DOHH2 (cell line): ENCODE results near the gene ZNRF3.

ENCODE experiments used
- H3F3A ChIP-seq: fragments of 200-600 bp; sonication (generic), shearing (Covaris generic); 2 replicates; pipeline ENCODE4 v1.6.0; 2016; ENCODE audit warnings: antibody characterized with exemption, mild to moderate bottlenecking; ENCODE audit not compliant: control insufficient read depth, insufficient read depth
- H3K27ac ChIP-seq: fragments of 200-600 bp; sonication (generic); 2 replicates; pipeline ENCODE4 v1.5.1; 2014; ENCODE audit warnings: low read depth, mild to moderate bottlenecking, low read length, moderate library complexity
- H3K27me3 ChIP-seq: fragments of 200-600 bp; sonication (generic); 2 replicates; pipeline ENCODE4 v1.6.1; 2014; ENCODE audit warnings: mild to moderate bottlenecking, low read length, mixed read lengths; ENCODE audit not compliant: control insufficient read depth
- H3K36me3 ChIP-seq: fragments of 200-600 bp; sonication (generic); 2 replicates; pipeline ENCODE4 v1.6.1; 2014; ENCODE audit warnings: mild to moderate bottlenecking, low read length, moderate library complexity, mixed read lengths; ENCODE audit not compliant: control insufficient read depth
- H3K4me1 ChIP-seq: fragments of 200-600 bp; sonication (generic); 2 replicates; pipeline ENCODE4 v1.6.1; 2014; ENCODE audit warnings: mild to moderate bottlenecking, low read length, mixed read lengths; ENCODE audit not compliant: control insufficient read depth
- H3K4me2 ChIP-seq: fragments of 200-600 bp; sonication (generic); 2 replicates; pipeline ENCODE4 v1.6.0; 2014; ENCODE audit warnings: mild to moderate bottlenecking, low read length, moderate library complexity
- H3K4me3 ChIP-seq: fragments of 200-600 bp; sonication (generic); 2 replicates; pipeline ENCODE4 v1.5.1; 2014; ENCODE audit warnings: mild to moderate bottlenecking, low read length, mixed read lengths
- H3K79me2 ChIP-seq: fragments of 200-600 bp; sonication (generic); 2 replicates; pipeline ENCODE4 v1.6.1; 2014; ENCODE audit warnings: mild to moderate bottlenecking, low read length, mixed read lengths; ENCODE audit not compliant: control insufficient read depth
- H3K9me2 ChIP-seq: fragments of 200-600 bp; sonication (generic); replicated peaks from 2 replicates; pipeline ENCODE4 v1.6.1; 2014; ENCODE audit warnings: mild to moderate bottlenecking, low read length, mixed read lengths; ENCODE audit not compliant: control insufficient read depth
- H3K9me3 ChIP-seq: fragments of 200-600 bp; sonication (generic); 2 replicates; pipeline ENCODE4 v1.6.1; 2014; ENCODE audit warnings: antibody characterized with exemption, low read length, mixed read lengths; ENCODE audit not compliant: control insufficient read depth, insufficient read depth
- H4K20me1 ChIP-seq: fragments of 200-600 bp; sonication (generic); 2 replicates; pipeline ENCODE4 v1.6.0; 2014; ENCODE audit warnings: low read depth, mild to moderate bottlenecking, antibody characterized with exemption, low read length, moderate library complexity; ENCODE audit not compliant: control insufficient read depth, insufficient read depth
- EZH2phosphoT487 ChIP-seq: fragments of 200-600 bp; sonication (generic); IDR thresholded peaks from 2 replicates; pipeline ENCODE4 v1.6.1; 2017; ENCODE audit warnings: borderline replicate concordance, mild to moderate bottlenecking, antibody characterized with exemption, low read length, moderate library complexity, mixed read lengths
- TF ChIP-seq, protein P1 (sequence below): fragments of 200-600 bp; sonication (generic); IDR thresholded peaks from one replicate; pipeline ENCODE4 v1.5.1; 2014; ENCODE audit warnings: antibody characterized with exemption, mild to moderate bottlenecking, low read depth, low read length; ENCODE audit not compliant: poor library complexity, severe bottlenecking

Gene ZNRF3

DNA sequence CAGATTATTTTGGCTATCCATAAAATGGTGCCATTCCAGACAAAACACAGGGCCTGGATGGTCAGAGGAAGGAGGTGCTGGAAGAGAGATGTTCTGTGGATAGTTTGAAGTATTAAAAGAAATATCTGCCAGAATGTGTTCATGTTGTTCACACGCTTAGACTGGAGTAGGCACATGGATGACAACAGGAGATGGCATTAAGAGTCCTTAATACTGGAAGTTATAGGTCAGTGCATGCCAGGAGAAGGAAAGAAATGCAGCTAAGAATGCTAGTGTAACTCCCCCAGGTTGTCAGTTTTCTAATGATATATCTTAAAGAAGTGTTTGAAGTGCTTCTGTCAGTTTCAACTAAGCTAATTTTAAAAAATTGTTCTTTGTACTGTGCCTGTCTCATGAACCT is 209.7 kb downstream of the ZNRF3 start:
- no peak overlapping the region for H3K4me3 ChIP-seq
- no peaks in the 10 kb centered on the region for H3K9me3 ChIP-seq
- H3F3A ChIP-seq = no peaks in the 10 kb centered on the region
- H3K36me3 ChIP-seq = no peaks in the 10 kb centered on the region
- no peak overlapping the region for H3K4me2 ChIP-seq
- H3K27me3 ChIP-seq = peaks cover 29% of the 10 kb centered on the region
- no peak for TF ChIP-seq EZH2phosphoT487
- TF ChIP-seq, protein P1, sequence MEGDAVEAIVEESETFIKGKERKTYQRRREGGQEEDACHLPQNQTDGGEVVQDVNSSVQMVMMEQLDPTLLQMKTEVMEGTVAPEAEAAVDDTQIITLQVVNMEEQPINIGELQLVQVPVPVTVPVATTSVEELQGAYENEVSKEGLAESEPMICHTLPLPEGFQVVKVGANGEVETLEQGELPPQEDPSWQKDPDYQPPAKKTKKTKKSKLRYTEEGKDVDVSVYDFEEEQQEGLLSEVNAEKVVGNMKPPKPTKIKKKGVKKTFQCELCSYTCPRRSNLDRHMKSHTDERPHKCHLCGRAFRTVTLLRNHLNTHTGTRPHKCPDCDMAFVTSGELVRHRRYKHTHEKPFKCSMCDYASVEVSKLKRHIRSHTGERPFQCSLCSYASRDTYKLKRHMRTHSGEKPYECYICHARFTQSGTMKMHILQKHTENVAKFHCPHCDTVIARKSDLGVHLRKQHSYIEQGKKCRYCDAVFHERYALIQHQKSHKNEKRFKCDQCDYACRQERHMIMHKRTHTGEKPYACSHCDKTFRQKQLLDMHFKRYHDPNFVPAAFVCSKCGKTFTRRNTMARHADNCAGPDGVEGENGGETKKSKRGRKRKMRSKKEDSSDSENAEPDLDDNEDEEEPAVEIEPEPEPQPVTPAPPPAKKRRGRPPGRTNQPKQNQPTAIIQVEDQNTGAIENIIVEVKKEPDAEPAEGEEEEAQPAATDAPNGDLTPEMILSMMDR = no peak
- no peaks in the 10 kb centered on the region for H3K9me2 ChIP-seq
- no peaks in the 10 kb centered on the region for H3K4me1 ChIP-seq
- H4K20me1 ChIP-seq = no peaks in the 10 kb centered on the region
- H3K27ac ChIP-seq = no peak overlapping the region
- no peaks in the 10 kb centered on the region for H3K79me2 ChIP-seq

DNA sequence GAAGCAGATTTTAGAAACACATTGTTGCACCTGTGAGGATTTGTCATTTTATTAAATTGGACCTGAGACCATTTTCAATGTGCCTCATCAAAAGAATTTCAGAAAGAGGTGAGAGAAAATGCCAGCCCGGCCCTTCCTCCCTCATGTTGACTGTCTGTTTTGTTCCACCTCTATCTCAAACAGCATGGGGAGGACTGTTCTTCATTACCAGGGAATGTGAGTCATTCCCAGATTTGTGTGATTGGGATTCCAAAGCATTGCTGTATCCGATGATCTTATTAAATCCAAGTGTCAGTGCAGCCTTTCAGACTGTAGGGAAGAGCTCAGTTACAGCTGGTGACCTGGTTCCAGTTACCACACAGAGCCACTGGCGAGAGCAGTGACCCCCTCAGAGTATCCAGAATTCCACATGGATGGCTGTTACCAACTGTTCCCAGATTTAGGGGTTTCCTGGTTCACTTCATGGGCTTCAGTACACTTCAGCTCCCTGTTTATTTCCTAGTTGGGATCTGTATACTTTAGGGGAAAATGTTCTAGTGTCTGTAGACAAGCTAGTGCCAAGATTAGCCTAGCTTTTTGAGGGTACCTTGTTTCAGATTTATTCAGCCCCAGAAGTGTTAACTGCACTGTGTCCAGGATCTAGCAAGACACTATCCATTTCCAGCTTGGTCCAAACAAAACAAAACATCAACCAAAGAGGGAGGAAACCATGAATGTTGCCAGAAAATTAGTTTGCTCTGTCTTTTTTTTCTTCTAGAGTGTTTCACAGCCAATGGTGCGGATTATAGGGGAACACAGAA is 210.3 kb downstream of the ZNRF3 start:
- TF ChIP-seq, protein P1 = no peak
- no peak for TF ChIP-seq EZH2phosphoT487
- H3K27ac ChIP-seq = no peak overlapping the region
- no peaks in the 10 kb centered on the region for H3F3A ChIP-seq

DNA sequence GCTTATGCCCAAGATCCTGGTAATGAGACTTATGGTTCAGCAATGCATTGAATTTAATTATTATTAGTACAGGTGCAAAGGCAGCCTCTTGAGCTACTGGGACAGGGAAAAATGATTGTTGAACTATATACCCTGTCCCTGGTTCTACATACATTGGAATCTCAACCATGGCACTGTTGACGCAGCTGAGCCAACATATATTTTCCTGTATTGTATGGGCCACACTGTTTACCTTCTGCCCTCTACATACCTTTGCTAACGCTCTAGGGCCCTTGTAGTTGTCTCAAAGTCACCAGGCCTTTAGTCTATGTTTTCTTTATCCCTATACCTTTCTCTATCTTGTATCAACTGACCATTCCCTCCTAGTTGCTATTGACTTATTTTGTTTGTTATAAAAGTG is 212.1 kb downstream of the ZNRF3 start:
- no peak overlapping the region for H3K4me2 ChIP-seq
- no peaks in the 10 kb centered on the region for H3K79me2 ChIP-seq
- H3K36me3 ChIP-seq = no peaks in the 10 kb centered on the region
- H3K9me3 ChIP-seq = no peaks in the 10 kb centered on the region
- no peak for TF ChIP-seq EZH2phosphoT487
- TF ChIP-seq, protein P1 = no peak
- no peaks in the 10 kb centered on the region for H3K9me2 ChIP-seq
- peaks cover 30% of the 10 kb centered on the region for H3K27me3 ChIP-seq
- H4K20me1 ChIP-seq = no peaks in the 10 kb centered on the region
- no peak overlapping the region for H3K4me3 ChIP-seq
- H3F3A ChIP-seq = no peaks in the 10 kb centered on the region
- H3K4me1 ChIP-seq = no peaks in the 10 kb centered on the region
- no peak overlapping the region for H3K27ac ChIP-seq

More for the DNA sequence above, 210.3 kb downstream of the ZNRF3 start:
- Histone ChIP-seq H3K79me2 (no peaks in the 10 kb centered on the region), H3K4me1 (no peaks in the 10 kb centered on the region), H3K9me3 (no peaks in the 10 kb centered on the region), H3K4me3 (no peak overlapping the region), H3K9me2 (no peaks in the 10 kb centered on the region), H3K4me2 (no peak overlapping the region), H4K20me1 (no peaks in the 10 kb centered on the region), H3K27me3 (peaks cover 33% of the 10 kb centered on the region), H3K36me3 (no peaks in the 10 kb centered on the region)
